ENCODE measurements around the gene NEDD4L.
"Not testable (repeated sequence)": the region's sequence is repeated elsewhere in the genome, so short reads cannot be mapped to it uniquely, and the experiment has no call there.

The NEDD4L gene

DNA sequence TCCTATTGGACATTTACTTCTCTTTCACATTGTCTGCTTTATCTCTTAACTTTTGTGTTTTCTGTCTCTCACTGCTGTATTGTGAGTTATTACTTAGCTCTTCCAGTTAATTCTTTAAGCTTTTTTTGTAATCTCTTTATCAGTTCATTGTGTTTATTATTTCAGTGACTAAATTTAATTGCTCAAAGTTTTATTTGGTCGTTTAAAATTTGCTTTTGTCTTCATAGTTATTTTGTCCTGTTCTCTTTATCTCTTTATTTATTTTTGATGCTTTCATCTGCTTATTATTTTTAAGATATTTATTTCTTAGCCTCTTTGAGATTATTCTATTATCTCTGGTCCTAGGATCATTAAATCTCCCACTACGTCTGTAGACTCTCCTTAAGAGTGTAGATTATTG, 316.3 kb downstream of the NEDD4L start:
- DNase-seq: no peak

DNA sequence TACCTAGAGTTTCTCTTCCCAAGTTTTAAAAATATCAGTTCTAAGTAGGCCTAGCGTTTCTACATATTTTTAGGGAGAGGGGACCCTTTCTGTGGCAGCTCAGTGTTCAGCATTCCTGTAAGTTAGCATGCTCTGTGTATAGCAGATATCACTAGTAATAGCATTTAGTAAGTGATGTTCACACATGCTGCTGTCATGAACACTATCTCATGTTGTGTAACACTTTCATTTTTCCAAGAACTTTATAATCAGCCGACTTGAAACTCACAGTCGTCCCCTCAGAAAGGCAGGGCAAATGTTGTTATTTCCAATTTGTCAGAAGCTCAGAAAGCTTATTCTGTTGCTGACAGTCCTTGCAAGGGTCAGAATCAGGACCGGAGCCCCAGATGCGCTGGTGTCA, 317.2 kb downstream of the NEDD4L start:
- DNase-seq: no peak

DNA sequence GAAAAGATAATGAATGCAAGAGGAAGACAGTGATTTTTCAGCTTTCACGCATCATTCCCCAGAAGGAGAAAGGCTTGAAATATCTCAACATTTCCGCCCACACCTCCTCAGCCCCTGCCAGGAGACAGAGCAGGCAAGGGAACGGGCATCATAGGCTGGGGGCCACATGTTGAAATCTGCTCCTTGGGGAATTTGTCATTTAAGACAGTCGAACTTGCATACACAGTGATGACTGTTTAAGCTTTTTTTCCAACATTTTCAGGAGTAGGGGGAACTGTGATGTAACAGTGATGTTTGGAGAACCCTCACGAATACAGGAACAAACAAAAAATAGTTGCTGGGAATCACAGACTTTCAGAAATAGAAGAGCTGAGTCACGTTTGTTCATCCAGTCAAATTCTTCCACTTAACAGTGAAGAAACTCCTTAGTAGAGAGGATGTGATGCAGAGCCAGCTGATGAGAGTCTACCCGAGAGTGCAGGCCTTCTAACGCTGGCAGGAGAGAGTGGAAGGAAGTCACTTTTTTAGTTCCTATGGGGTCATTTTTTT, 318.1 kb downstream of the NEDD4L start:
- no peak for DNase-seq

DNA sequence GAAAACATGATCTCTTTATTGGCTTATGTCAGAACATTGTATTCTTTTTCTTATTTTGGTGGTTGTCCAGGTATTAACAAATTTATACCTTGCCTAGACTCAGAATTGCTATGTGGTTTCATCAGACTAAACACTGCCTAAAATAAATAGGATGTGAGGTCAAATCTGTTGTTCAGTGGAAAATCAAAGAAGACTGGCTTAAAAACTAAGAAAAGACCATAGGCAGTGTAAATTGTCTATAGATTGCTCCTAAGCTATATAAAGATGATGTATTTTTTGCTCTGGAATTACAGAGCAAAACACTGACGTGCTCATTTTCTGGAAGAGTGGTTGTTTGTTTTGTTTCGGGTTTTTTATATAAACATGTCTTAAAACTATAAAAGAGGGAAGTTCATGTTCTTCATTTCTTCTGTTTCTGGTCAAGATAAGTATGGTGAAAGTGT, 318.8 kb downstream of the NEDD4L start:
- no peak for DNase-seq

GRCh38 chr18:58363767-58364540, 319.9 kb downstream of the NEDD4L start:
- DNase-seq: no peak

DNA sequence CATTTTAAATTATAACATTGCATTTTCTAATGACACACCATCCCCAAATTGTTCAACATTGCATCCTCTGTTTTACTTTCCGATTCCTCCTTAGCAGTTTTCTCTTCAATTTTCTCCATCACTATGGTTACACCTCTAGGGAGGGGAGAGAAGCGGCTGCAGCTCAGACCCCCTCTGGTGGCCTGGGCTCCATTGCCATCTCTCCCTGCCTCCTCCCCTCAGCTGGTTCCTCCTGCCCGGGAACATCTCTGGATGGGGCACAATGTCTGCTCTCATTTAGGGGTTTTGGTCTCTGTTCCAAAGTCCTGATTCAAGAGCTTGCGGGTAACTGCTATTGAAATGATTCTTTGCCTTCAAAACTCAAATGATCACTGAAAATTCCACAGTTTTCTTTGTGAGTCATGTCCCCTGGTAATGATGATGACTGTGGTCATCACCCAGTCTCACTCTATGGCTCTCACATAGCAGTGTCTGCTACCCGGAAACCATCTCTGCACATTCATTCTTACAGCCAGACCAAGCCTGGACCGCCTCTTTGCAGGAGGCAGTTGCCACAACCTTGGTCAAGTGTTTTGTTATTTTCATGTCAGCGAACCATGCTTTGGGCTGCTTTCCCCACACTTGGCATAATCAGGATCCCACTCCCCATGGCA, 321.0 kb downstream of the NEDD4L start:
- DNase-seq: no peak

- DNase-seq: no peak
Measured at GRCh38 chr18:58367425-58368140, 323.6 kb downstream of the NEDD4L start.

DNA sequence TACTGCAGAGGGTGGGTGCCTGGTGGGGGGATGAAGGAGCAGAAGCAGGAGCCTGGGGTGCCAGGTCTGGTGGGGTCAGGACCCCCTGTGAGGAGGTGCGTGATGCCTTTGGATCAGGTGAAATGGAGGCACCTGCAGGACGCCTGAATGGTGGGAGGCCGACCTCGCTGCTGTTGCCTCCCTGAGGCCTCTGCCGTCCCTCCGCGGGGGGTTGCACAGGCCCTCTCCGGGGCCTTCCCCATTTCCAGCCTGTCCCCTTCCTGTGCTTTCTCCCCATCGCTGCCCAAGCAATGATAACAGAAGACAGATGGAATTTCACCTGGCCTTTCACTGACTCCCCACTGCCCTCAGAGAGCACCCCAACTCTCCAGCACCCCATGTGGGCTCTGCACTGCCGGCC, 325.6 kb downstream of the NEDD4L start:
- DNase-seq: no peak

DNA sequence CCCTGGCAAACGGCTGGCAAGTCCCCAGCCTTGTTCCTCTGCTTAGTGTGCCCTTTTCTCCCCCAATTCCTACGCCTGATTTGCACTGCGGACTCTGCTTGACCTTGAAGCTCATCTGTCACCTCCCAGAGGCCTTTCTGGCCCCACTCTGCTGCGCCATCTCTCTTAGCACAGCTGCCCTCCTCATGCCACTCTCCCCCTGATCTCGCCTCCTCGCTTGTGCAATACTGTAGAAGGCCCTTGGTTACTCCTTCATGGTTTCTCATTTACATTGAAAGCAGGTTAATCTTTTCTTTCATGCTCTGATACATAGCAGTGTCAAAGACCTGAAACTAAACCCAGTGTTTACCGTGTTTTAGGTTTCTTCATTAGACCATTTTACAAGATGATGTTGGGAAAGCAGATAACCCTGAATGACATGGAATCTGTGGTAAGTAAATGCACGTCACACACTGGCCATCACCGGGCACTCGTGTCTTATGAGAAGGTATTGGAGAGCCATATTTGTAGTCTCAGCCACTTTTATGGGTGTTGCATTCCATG, 326.1 kb downstream of the NEDD4L start:
- DNase-seq: no peak

DNA sequence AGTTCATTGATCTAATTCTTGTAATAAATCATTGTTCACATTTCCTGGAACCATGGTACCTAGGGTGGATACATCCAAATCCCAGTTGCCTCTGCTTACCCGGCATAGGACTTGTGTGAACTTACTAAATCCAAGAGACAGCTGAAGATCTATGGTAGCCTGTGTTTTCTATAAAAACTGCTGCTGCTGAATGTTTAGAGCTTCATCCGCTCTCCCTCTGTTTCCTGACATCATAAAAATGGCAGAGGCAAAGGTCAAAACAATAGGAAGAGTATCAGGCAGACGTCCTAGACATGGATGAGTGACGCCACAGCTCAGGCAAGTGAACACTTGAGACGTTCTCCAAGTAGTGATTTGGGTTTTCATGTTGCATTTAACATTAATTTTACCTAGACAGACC, 326.6 kb downstream of the NEDD4L start:
- no peak for DNase-seq

- no peak for DNase-seq
Measured at GRCh38 chr18:58373481-58373880, 329.5 kb downstream of the NEDD4L start.

- DNase-seq: no peak
Measured at GRCh38 chr18:58375051-58375450, 331.0 kb downstream of the NEDD4L start.

DNA sequence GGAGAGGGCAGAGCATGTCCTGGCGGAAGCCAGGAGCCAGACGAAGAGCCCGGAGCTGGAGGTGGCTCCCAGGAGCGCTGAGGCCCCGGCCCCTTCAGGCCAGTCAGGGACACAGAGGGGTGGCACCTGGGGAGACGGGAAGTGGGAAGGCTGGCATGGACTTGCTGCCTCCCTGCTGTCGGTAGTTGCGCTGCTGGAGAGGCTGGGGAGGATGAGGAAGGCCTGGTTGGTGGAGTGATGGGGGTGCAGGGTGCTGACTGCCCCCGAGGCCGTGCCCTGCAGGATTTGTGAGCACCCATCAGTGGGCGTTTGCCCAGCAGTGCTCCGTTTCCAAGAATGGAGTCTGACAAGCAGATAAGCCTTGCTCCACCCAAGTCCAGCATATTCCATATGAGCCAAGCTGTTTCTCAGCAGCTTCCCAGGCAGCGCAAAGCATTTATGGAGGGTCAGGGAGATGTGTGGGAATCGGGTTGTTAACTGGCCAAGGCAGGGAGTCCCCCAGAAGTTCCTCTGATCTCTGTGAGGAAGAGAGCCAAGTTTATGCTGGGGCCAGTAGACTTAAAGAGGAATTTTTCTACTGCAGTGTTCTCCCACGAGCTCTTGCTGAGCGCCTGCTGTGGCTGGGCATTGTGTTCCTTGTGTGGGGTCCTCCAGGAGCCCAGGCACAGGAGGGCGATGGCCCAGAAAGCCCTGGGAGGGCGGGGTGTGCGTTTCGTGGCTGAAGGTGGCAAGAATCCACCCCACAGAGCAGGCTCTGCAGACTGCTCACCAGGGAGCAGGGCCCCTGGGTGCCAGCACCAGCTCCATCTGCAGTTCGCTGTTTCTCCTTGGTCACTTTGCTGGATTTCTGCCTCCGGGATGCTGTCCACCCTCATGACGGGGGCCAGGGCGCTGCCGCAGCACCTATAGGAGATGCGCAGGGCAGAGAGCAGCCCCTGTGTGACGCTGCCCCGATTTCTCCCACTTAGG, 334.7 kb downstream of the NEDD4L start:
- no peak for DNase-seq

DNA sequence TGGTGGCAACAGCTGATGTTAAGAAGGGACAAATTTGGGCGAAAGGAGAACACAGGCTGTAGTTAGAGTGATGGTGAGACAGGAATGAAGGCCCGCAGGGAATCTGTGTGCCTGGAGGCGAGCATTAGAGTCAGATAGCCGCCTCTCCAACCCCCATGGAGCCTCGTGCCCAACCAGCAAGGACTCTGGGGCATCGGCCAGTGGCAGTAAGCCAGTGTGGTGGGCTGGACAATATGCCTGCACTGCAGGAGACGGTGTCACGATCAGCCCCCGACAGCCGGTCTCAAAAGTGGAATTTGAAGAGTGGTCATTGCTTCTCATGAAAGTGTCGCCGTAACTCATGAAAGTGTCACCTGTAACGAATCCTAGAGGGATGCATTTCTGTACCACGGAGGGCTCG, 335.4 kb downstream of the NEDD4L start:
- DNase-seq: no peak

- not testable (repeated sequence) for DNase-seq
Measured at GRCh38 chr18:58380113-58380512, 336.1 kb downstream of the NEDD4L start.

DNA sequence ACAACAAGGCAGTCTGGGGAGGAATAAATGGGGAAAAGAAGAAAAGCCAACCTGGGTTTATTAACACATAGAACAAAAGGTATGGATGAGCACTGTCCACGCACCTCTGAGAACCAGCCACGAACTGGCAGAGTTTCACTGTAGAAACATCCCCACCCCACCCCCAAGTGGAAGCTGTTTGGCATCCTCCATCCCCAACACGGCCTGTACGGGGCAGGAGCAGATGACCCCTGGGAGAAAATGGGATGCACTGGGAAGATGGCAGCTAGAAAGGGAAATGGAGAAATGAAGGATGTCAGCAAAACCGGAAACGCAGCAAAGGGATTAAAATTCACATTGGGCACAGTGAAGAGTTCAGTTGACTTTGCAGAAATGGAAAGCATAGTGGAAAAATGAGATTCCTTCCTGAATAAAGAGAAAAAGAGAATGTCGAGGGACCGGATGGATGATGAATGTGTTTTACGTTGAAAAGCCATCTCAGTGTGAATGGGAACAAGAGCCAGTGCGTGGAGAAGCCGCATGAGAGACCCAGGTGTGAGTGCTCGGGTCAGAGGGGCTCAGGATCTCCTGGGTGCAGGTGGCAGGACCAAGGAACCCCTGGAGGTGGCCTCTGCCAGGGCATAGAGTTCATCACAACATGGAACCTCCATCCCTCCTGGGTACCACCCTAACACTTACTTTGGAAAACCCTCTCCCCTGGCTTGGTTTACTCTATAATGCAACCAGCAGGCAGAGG, 337.8 kb downstream of the NEDD4L start:
- no peak for DNase-seq

- no peak for DNase-seq
Measured at GRCh38 chr18:58382446-58382845, 338.4 kb downstream of the NEDD4L start.

- DNase-seq: no peak
Measured at GRCh38 chr18:58385472-58385871, 341.4 kb downstream of the NEDD4L start.

GRCh38 chr18:58386780-58387179, 342.8 kb downstream of the NEDD4L start:
- no peak for DNase-seq

DNA sequence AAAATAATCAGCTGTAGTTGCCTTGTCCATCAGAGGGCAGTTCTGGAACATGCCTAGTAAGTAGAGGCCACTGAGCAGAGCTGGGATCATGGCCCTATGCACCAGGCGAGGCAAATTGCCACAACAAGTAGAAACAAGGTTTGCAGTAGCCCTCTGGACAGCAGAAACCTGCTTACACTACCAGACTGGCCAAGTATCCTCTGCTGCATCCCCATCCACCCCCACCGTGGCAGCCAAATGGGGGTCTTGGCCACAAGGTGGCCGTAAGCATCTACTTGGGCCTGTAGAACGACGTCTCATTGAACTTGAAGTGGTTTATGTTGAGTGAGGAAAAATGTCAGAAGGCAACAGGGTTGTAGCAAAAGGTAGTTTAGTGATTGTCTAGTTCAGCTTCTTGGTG, 343.7 kb downstream of the NEDD4L start:
- DNase-seq: no peak

- no peak for DNase-seq
Measured at GRCh38 chr18:58388736-58389135, 344.7 kb downstream of the NEDD4L start.
